Embryonic facial prominence (tissue), 1 donor: Measurements from ENCODE around the gene CCL19.

ENCODE experiments used
- DNase-seq: peaks from one replicate; pipeline ENCODE4 v3.0.0-alpha.2; 2016; ENCODE audit errors: extremely low spot score

The CCL19 gene

GRCh38 chr9:34662526-34663302 is 28.4 kb downstream of the CCL19 start, which contains the start of gene CCL27:
CCL27 (minus strand) TSS chr9:34662657; CDS start chr9:34662633, 24 bp downstream.
- no peak for DNase-seq

- no peak for DNase-seq
Measured at GRCh38 chr9:34659592-34660253, 31.4 kb downstream of the CCL19 start.

GRCh38 chr9:34658461-34658860 is 32.6 kb downstream of the CCL19 start:
- DNase-seq, result no peak

DNA sequence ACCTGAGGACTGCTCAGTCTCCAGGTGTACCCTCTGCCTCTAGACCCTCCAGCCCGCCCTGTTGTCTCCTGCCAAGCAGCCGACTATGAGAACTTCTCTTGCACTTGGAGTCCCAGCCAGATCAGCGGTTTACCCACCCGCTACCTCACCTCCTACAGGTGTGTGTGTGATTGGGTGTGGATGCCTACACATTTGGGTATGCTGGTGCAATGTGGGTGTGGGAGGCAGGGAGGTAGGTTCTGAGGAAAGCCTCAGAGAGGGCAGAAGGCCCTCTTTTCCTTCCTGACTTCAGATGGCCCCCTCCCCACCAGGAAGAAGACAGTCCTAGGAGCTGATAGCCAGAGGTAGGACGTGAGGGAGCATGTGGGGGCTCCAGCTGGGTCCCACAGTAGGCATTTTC is 34.1 kb downstream of the CCL19 start:
- no peak for DNase-seq

DNA sequence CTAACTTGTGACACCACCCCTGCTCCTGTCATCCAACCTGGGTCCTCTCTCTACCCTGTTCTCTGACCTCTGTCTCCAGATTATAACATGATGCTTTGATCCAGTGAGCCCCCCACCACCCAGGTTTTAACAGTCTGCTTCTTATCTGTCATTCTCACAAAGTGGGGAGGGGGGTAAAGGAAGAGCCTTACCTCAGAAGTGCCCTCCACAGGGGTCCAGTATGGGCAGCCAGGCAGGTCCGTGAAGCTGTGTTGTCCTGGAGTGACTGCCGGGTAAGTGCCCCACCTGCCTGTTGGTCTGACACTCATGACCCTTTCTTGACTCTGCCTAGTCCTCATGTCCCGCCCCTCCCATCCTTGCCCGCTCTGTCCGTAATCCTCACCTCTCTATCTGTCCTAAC is 35.7 kb downstream of the CCL19 start:
- no peak for DNase-seq

- peak; percentile 76 for DNase-seq
Measured at GRCh38 chr9:34654323-34655051, 36.6 kb downstream of the CCL19 start.

DNA sequence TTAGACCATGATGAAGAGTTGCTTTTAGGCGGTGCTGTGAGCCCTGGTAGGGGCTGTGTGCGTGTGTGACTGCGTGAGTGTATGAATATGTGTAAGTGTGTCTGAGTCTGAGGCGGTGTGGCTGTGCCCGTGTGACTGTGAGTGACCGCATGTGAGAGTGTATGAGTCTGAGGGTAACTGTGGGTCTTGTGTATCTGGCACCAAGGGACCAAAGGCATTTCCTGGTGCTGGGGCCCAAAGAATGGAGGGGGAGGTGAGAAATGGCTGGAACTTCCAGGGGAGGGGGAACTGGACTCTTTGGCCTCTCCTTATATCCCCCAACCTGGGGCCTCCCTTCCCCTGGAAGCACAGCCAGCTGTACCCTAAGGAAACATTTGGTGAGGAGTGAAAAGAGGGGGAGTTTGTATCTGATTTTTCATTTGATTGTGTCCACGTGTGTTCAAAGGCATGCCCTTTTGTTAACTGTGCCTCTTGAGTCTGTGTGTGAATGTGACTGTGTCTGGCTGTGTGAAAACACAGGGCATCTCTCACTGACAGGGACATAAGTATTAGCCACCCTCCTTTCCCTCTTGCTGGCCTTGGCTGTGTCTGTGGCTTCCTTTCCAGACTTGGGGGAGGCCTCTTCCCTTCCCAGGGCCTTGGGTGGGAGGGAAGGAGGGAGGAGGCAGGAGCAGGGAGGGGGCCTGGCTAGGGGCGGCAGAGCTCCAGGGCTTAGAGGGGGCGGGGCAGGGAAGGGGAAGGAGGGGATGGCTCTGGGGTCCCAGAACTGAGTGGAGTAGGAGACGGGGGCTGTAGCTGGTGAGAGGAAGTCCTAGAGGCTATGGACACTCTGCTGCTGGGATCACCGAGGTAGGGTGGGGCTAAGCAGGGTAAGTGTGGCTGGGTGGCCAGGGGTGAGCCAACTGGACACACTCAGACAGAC is 37.7 kb downstream of the CCL19 start:
- DNase-seq, result peak; percentile 68

DNA sequence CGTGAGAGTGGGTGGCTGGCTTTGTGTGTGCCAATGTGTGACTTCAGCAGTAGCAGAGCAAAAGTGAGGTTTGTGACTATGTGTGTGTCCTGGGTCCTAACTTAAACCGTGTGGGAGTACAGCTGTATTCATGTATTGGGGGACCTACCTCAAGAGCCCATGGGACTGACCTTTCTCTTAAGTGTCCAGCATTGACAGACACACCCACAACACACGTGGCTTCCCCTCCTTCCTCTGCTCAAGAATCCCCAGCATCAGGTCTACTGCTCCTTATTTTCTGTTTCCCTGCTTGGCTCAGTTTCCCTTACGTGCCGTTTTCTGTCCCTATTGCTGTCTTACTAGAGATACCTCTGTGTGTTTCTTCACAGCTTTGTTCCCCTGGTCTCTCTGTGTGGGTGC is 38.5 kb downstream of the CCL19 start:
- DNase-seq, result no peak

- DNase-seq, result no peak
Measured at GRCh38 chr9:34651876-34652601, 39.0 kb downstream of the CCL19 start, which contains the start of gene IL11RA. IL11RA (plus strand) TSS chr9:34652185; CDS start chr9:34655218, 3,033 bp downstream.

DNA sequence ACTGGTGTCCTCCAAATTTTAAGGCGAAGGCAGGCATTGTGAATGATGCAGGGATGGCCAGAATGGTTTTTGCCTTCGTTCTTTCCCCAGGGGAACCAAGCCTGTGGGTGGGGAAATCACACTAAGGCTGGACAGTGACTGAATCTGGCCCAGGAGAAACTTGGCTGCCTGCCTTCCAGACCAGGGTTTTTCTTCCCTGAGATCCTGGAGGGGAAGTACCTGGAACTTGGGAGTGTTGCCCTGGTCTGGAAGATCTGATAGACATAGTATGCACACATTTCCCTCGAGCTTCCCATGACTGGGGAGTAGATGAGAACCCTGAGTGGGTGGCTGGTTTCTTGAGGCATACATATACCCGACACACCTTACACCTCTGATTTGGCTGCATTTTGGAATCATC is 39.8 kb downstream of the CCL19 start:
- DNase-seq, result no peak

DNA sequence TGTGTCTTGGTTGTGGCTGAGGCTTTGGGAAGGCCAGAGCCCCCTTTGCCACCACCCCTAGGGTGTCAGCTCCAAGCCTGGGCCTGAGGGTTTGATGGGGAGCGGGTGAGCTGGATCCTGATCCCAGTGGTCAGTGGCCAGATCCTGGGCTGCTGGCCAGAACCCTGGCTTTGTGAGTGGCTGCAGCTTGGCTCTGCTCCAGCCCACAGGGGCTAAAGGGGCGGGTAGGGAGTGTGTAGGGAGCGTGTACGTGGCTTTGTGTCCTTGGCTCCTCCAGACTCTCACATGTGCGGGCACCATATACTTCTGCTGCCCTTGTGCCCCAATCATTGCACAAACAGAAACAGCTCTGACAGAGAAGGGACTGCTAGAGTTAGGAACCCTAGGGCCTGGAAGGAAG is 40.3 kb downstream of the CCL19 start:
- DNase-seq, result no peak

- no peak for DNase-seq
Measured at GRCh38 chr9:34648673-34649072, 42.4 kb downstream of the CCL19 start.

DNA sequence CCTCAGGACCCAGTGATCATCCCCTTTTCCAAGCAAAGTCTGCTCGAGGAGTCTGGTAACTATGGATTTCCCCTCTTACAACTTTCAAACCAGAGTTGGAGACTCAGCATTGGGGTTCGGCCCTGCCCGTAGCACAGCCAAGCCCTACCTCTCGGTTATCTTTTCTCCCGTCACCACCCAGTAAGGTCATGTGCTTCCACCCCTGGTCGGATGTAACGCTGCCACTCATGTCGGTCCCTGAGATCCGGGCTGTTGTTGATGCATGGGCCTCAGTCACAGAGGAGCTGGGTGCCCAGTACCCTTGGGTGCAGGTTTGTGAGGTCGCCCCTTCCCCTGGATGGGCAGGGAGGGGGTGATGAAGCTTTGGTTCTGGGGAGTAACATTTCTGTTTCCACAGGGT is 43.4 kb downstream of the CCL19 start:
- DNase-seq, result no peak

DNA sequence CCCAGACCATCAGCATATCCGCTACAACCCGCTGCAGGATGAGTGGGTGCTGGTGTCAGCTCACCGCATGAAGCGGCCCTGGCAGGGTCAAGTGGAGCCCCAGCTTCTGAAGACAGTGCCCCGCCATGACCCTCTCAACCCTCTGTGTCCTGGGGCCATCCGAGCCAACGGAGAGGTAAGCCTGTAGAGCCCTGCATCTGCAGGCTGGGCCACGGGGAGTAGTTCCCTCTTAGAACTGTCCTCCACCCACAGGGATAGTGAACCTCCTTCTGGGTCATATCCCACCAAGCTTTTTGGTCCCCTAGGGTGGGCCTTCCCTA is 44.0 kb downstream of the CCL19 start:
- DNase-seq, result no peak

DNA sequence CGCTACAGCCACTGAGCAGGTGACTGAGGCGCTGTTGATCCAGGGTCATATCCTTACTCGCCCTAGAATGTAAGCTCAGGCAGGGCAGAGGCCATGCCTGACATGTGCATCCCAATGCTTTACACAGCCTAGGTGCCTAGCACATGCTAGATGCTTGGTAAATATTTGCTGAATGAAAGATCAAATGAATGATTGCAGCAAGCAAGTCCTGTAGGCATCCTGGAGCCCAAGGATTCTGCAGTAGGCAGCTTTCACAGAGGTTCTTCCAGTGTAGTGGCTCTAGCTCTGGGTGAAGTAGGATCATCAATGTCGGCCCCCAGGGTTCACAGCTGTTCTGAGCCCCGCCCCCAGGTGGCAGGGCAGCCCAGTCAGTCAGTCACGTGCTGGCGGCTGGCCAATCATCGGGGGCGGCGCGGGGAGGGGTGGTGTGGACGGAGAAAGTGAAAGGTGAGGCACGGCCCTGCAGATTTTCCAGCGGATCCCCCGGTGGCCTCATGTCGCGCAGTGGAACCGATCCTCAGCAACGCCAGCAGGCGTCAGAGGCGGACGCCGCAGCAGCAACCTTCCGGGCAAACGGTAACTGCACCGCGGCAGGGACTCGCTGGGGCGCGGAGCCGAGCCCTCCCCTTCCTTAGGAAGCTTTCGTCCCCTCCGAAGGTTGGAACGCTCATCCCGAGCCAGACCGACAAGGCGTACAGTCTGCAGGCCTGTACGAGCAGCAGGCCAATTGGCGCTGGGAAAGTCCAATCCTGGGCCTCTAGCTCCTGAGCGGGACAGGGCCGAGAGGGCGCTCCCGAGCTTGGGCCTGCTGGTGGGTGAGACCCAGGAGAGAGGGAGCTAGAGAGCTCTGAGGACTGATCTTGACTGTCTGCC is 44.6 kb downstream of the CCL19 start, which contains the start of gene GALT:
TSS of gene GALT (plus strand) at position 465 of the 873 bp plus-strand sequence. CDS start at position 495, 30 bp downstream.
- DNase-seq, result no peak

GRCh38 chr9:34644766-34645314 is 46.2 kb downstream of the CCL19 start:
- no peak for DNase-seq

DNA sequence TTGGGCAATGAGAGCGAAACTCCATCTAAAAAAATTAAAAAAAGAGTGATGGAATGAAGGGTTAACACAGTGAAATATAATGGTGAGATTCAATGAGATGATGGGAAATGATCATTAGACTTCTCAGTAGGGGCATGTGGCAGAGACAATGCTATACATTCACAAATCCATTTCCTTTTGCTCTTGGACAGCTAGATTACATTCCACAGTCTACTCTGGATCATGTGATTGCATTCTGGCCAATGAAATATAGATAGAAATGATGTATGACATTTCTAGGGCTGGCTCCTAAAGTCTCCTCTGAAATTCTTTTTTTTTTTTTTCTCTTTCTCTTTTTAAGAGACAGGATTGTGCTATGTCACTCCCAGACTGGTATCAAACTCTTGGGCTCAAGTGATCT is 48.4 kb downstream of the CCL19 start:
- DNase-seq, result no peak
